GM12878 (cell line): Measurements from ENCODE around the gene PRSS27. TPM values are rescaled to one million over a fixed set of nuclear protein-coding genes. Genes with fewer than 3 reads are reported as not detected.

Experiments used
- ATAC-seq: fragments of 200-7000 bp; cut with Tn5 transposase; 3 replicates; pipeline ENCODE4 v1.9.1; 2020; ENCODE audit warnings: mild to moderate bottlenecking, moderate library complexity
- BruUV-seq: library from RNA; stranded (reverse); fragments of 400-500 nt; replicated peaks from 2 replicates; lab custom pipeline; 2021; lab: Mats Ljungman, UMichigan
- CTCF ChIA-PET: fragments of 300-600 bp; sonication (Branson Sonifier 250); formaldehyde crosslinking; extraction: SDS; loops from one replicate; lab custom pipeline; 2021; ENCODE audit warnings: inconsistent platforms; lab: Yijun Ruan, JAX
- POLR2A ChIA-PET: fragments of 350-600 bp; formaldehyde crosslinking; extraction: SDS; loops from one replicate; lab custom pipeline; 2021; ENCODE audit warnings: inconsistent platforms; lab: Charles Lee
- RAD21 ChIA-PET: fragments of 300-600 bp; sonication (Branson Sonifier 250); formaldehyde crosslinking; loops from one replicate; lab custom pipeline; 2023; ENCODE audit warnings: antibody characterized with exemption; ENCODE audit not compliant: unreplicated experiment; lab: Charles Lee
- SMC1A ChIA-PET: fragments of 300-600 bp; sonication (Branson Sonifier 250); formaldehyde crosslinking; loops from one replicate; lab custom pipeline; 2023; ENCODE audit not compliant: unreplicated experiment, uncharacterized antibody; lab: Charles Lee
- DNase-seq: peaks from one replicate; pipeline ENCODE4 v3.0.0-alpha.2; 2011; ENCODE audit warnings: low read depth, low spot score
- FAIRE-seq: peaks from 3 replicates; lab custom pipeline; 2011; peaks lifted over from hg19 to GRCh38; lab: Jason Lieb, UNC
- H2AFZ ChIP-seq: 2 replicates; pipeline ENCODE4 v1.6.0; 2011; ENCODE audit warnings: low read depth, low read length, control low read depth; ENCODE audit not compliant: control insufficient read depth
- H3K27ac ChIP-seq: 2 replicates; pipeline ENCODE4 v1.5.1; 2011; ENCODE audit warnings: control low read depth; ENCODE audit not compliant: control insufficient read depth, insufficient read depth
- H3K27me3 ChIP-seq, 2 experiments: replicated peaks in 1 of 2; 2 replicates each; pipeline versions ENCODE4 v1.6.0 to v1.6.1; 2011; ENCODE audit warnings: low read length in 1 of 2; ENCODE audit not compliant: control insufficient read depth in 2 of 2, insufficient read depth in 2 of 2
- H3K36me3 ChIP-seq, 2 experiments: 2 replicates each; pipeline ENCODE4 v1.5.1; 2011; ENCODE audit warnings: low read length in 1 of 2; ENCODE audit not compliant: control insufficient read depth in 2 of 2, insufficient read depth in 2 of 2
- H3K4me1 ChIP-seq: 2 replicates; pipeline ENCODE4 v1.6.1; 2011; ENCODE audit warnings: mild to moderate bottlenecking, low read length, moderate library complexity, mixed read lengths; ENCODE audit not compliant: control insufficient read depth, insufficient read depth
- H3K4me2 ChIP-seq: 2 replicates; pipeline ENCODE4 v1.6.0; 2011; ENCODE audit warnings: control low read depth; ENCODE audit not compliant: control insufficient read depth, insufficient read depth
- H3K4me3 ChIP-seq: fragments of 200-600 bp; sonication (generic); 2 replicates; pipeline ENCODE4 v1.5.1; 2016
- H3K79me2 ChIP-seq: 2 replicates; pipeline ENCODE4 v1.6.0; 2011; ENCODE audit warnings: low read length; ENCODE audit not compliant: control insufficient read depth, insufficient read depth
- H3K9ac ChIP-seq: 2 replicates; pipeline ENCODE4 v1.8.0; 2011; ENCODE audit warnings: low read length, control low read depth, mixed read lengths; ENCODE audit not compliant: control insufficient read depth, insufficient read depth
- H3K9me3 ChIP-seq: replicated peaks from 3 replicates; pipeline ENCODE4 v1.5.1; 2011; ENCODE audit warnings: mild to moderate bottlenecking, low read length; ENCODE audit not compliant: control insufficient read depth, insufficient read depth
- H4K20me1 ChIP-seq: 2 replicates; pipeline ENCODE4 v1.6.0; 2011; ENCODE audit not compliant: control insufficient read depth, insufficient read depth
- CBX3 ChIP-seq: fragments of 200-600 bp; sonication (generic); IDR thresholded peaks from 2 replicates; pipeline ENCODE4 v1.6.1; 2016; ENCODE audit warnings: low read depth, borderline replicate concordance
- CEBPB ChIP-seq, 2 experiments: fragments of 150-350 bp in 1 of 2; IDR thresholded peaks; 2 replicates each; pipeline ENCODE4 v1.6.1; 2012 to 2014; ENCODE audit warnings: low read depth in 2 of 2, low read length in 2 of 2, borderline replicate concordance in 1 of 2, inconsistent platforms in 1 of 2
- CREB1 ChIP-seq: IDR thresholded peaks from 2 replicates; pipeline ENCODE4 v1.6.1; 2012; ENCODE audit warnings: low read depth, mild to moderate bottlenecking, inconsistent platforms
- KAT2A ChIP-seq: conservative IDR thresholded peaks from 2 replicates; pipeline ENCODE4 v1.6.1; 2011; ENCODE audit warnings: low read depth, low read length; ENCODE audit not compliant: control insufficient read depth
- MTA2 ChIP-seq: fragments of 450-650 bp; IDR thresholded peaks from 2 replicates; pipeline ENCODE4 v1.6.1; 2016; ENCODE audit warnings: low read depth, mild to moderate bottlenecking, moderate library complexity
- NBN ChIP-seq: fragments of 450-650 bp; IDR thresholded peaks from 2 replicates; pipeline ENCODE4 v1.6.1; 2016
- PAX5 ChIP-seq: IDR thresholded peaks from 2 replicates; pipeline ENCODE4 v1.6.1; 2011; ENCODE audit warnings: low read depth, low read length, borderline replicate concordance
- POU2F2 ChIP-seq: IDR thresholded peaks from 3 replicates; pipeline ENCODE4 v1.6.1; 2011; ENCODE audit warnings: low read depth, mild to moderate bottlenecking, low read length, borderline replicate concordance
- RAD51 ChIP-seq: fragments of 450-650 bp; IDR thresholded peaks from 2 replicates; pipeline ENCODE4 v1.6.1; 2016; ENCODE audit warnings: moderate library complexity, mild to moderate bottlenecking, inconsistent platforms
- SIX5 ChIP-seq: IDR thresholded peaks from 2 replicates; pipeline ENCODE4 v1.6.1; 2011; ENCODE audit warnings: mild to moderate bottlenecking, low read depth, low read length, moderate library complexity; ENCODE audit not compliant: severe bottlenecking
- SPI1 ChIP-seq: IDR thresholded peaks from 2 replicates; pipeline ENCODE4 v1.6.1; 2011; ENCODE audit warnings: low read depth, mild to moderate bottlenecking, low read length, moderate library complexity, borderline replicate concordance; ENCODE audit not compliant: insufficient read depth
- SREBF2 ChIP-seq: IDR thresholded peaks from 2 replicates; pipeline ENCODE4 v1.6.1; 2012; ENCODE audit warnings: mild to moderate bottlenecking, low read length
- TARDBP ChIP-seq: IDR thresholded peaks from 2 replicates; pipeline ENCODE4 v1.6.1; 2016; ENCODE audit warnings: borderline replicate concordance
- WGBS: methylation state at CpG from one replicate; pipeline ENCODE4 v1.1.6; 2016; ENCODE audit warnings: low lambda C conversion rate; ENCODE audit not compliant: insufficient replicate concordance, insufficient coverage; ENCODE audit errors: missing lambda C conversion rate; 5-methylcytosine and 5-hydroxymethylcytosine counted together
- in situ Hi-C: fragments of 300-500 bp; cut with MboI; formaldehyde crosslinking; loops from 9 replicates; pipeline ENCODE4 v1.14.3; 2018; ENCODE audit warnings: mixed read lengths
- intact Hi-C: fragments of 100-400 bp; cut with micrococcal nuclease; formaldehyde crosslinking; loops from one replicate; pipeline ENCODE4 v1.14.2; 2022; ENCODE audit not compliant: unreplicated experiment
- polyA plus RNA-seq, 11 experiments: library from polyadenylated mRNA; depleted of rRNA in 4 of 11; unstranded in 6 of 11; stranded (reverse) in 5 of 11; fragments of >200 nt; fragmentation: Nextera tagmentation in 4 of 11; fragmentation: Illumina TruSeq in 1 of 11; extraction: Ambion mirVana in 4 of 11; extraction: Trizol in 1 of 11; gene quantifications; 1 replicate in 1 of 11; 2 replicates in 10 of 11; pipeline versions ENCODE4 v1.2.1 to v1.2.3, GENCODE V29; 2011 to 2016; ENCODE audit warnings: inconsistent platforms in 2 of 11, missing spikeins in 2 of 11, low read depth in 1 of 11
- total RNA-seq, 4 experiments: library from RNA; depleted of rRNA in 3 of 4; stranded (reverse); fragments of >200 nt in 3 of 4; fragmentation: Illumina TruSeq in 1 of 4; extraction: Trizol in 1 of 4; gene quantifications; 2 replicates each; pipeline versions ENCODE4 v1.2.1 to v1.2.3, GENCODE V29; 2013 to 2021
- TF ChIP-seq, protein P1 (sequence below): fragments of 450-650 bp; IDR thresholded peaks from 2 replicates; pipeline ENCODE4 v1.6.1; 2017; ENCODE audit warnings: borderline replicate concordance
- TF ChIP-seq, protein P2 (sequence below): fragments of 450-650 bp; conservative IDR thresholded peaks from 2 replicates; pipeline ENCODE4 v1.6.1; 2017; ENCODE audit warnings: mild to moderate bottlenecking, moderate library complexity
- TF ChIP-seq, protein P3 (sequence below): fragments of 450-650 bp; IDR thresholded peaks from 2 replicates; pipeline ENCODE4 v1.6.1; 2016; ENCODE audit warnings: mild to moderate bottlenecking
- TF ChIP-seq, protein P4 (sequence below): fragments of 450-650 bp; formaldehyde crosslinking; IDR thresholded peaks from 2 replicates; pipeline ENCODE4 v1.4.0; 2022; ENCODE audit warnings: mild to moderate bottlenecking, moderate library complexity

Gene PRSS27
- total and polyA plus RNA-seq, 10 of the 15 experiments (the other 5 are each of a cell fraction or from before 2014, with no cell fraction given), result 0.18 to 1.8 (median 0.51) TPM; not detected in 2

DNA sequence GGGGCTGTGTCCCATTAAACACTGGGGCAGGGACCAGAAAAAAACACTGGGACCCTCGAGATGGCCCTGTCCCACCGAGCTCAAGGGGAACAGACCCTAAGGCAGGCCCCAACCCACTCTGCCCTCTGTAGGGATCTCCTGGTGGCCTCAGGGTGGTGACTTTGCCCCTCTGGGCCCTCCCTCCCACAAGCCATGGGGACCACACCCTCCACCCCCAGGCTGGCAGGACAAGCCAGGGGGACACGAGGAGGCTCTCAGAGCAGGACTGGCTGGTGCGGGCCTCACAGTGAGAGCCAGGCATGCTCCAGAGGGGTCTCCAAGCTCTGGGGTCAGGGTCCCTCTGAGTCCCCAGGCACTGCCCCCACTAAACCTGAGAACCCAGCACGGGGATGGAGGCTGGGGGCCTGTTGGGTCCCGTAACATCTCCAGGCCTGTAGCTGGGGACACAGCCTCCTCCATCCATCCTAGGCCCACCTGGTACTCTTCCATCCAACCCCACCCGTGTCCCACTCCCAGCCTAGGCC, 17.9 kb upstream of the PRSS27 start:
- Histone ChIP-seq H3K27ac (no peak overlapping the region), H3K4me3 (no peak overlapping the region), H3K4me2 (no peak overlapping the region), H3K27me3 (no peaks in the 10 kb centered on the region), H3K79me2 (no peaks in the 10 kb centered on the region), H3K4me1 (no peaks in the 10 kb centered on the region), H3K9me3 (no peaks in the 10 kb centered on the region), H3K36me3 (no peaks in the 10 kb centered on the region), H2AFZ (no peak overlapping the region), H4K20me1 (no peaks in the 10 kb centered on the region), H3K9ac (no peak overlapping the region)
- TF ChIP-seq SPI1 (no peak), NBN (no peak), TARDBP (no peak), KAT2A (no peak), MTA2 (no peak), POU2F2 (no peak), RAD51 (no peak), SREBF2 (no peak), CEBPB (IDR thresholded peaks at IDR 0.05; ENCODE audit: borderline replicate concordance in 1 of 2, low read depth in 2 of 2, low read length in 2 of 2) (no peak), PAX5 (no peak), CBX3 (no peak), SIX5 (no peak), CREB1 (no peak)
- TF ChIP-seq, protein P1, sequence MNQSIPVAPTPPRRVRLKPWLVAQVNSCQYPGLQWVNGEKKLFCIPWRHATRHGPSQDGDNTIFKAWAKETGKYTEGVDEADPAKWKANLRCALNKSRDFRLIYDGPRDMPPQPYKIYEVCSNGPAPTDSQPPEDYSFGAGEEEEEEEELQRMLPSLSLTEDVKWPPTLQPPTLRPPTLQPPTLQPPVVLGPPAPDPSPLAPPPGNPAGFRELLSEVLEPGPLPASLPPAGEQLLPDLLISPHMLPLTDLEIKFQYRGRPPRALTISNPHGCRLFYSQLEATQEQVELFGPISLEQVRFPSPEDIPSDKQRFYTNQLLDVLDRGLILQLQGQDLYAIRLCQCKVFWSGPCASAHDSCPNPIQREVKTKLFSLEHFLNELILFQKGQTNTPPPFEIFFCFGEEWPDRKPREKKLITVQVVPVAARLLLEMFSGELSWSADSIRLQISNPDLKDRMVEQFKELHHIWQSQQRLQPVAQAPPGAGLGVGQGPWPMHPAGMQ, result no peak
- TF ChIP-seq, protein P2, sequence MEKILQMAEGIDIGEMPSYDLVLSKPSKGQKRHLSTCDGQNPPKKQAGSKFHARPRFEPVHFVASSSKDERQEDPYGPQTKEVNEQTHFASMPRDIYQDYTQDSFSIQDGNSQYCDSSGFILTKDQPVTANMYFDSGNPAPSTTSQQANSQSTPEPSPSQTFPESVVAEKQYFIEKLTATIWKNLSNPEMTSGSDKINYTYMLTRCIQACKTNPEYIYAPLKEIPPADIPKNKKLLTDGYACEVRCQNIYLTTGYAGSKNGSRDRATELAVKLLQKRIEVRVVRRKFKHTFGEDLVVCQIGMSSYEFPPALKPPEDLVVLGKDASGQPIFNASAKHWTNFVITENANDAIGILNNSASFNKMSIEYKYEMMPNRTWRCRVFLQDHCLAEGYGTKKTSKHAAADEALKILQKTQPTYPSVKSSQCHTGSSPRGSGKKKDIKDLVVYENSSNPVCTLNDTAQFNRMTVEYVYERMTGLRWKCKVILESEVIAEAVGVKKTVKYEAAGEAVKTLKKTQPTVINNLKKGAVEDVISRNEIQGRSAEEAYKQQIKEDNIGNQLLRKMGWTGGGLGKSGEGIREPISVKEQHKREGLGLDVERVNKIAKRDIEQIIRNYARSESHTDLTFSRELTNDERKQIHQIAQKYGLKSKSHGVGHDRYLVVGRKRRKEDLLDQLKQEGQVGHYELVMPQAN, result no peak
- TF ChIP-seq, protein P3, sequence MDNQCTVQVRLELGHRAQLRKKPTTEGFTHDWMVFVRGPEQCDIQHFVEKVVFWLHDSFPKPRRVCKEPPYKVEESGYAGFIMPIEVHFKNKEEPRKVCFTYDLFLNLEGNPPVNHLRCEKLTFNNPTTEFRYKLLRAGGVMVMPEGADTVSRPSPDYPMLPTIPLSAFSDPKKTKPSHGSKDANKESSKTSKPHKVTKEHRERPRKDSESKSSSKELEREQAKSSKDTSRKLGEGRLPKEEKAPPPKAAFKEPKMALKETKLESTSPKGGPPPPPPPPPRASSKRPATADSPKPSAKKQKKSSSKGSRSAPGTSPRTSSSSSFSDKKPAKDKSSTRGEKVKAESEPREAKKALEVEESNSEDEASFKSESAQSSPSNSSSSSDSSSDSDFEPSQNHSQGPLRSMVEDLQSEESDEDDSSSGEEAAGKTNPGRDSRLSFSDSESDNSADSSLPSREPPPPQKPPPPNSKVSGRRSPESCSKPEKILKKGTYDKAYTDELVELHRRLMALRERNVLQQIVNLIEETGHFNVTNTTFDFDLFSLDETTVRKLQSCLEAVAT, result no peak
- TF ChIP-seq, protein P4, sequence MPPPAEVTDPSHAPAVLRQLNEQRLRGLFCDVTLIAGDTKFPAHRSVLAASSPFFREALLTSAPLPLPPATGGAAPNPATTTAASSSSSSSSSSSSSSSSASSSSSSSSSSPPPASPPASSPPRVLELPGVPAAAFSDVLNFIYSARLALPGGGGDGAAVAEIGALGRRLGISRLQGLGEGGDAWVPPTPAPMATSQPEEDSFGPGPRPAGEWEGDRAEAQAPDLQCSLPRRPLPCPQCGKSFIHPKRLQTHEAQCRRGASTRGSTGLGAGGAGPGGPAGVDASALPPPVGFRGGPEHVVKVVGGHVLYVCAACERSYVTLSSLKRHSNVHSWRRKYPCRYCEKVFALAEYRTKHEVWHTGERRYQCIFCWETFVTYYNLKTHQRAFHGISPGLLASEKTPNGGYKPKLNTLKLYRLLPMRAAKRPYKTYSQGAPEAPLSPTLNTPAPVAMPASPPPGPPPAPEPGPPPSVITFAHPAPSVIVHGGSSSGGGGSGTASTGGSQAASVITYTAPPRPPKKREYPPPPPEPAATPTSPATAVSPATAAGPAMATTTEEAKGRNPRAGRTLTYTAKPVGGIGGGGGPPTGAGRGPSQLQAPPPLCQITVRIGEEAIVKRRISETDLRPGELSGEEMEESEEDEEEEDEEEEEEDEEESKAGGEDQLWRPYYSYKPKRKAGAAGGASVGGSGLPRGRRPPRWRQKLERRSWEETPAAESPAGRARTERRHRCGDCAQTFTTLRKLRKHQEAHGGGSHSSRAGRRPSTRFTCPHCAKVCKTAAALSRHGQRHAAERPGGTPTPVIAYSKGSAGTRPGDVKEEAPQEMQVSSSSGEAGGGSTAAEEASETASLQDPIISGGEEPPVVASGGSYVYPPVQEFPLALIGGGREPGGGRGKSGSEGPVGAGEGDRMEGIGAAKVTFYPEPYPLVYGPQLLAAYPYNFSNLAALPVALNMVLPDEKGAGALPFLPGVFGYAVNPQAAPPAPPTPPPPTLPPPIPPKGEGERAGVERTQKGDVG, result no peak
- no peak for DNase-seq
- no peak for FAIRE-seq
- 32% methylated on average over 6 of the region's 7 CpGs for WGBS
- no TSS peak for BruUV-seq
- in situ Hi-C loops, result no loop called here
- CTCF ChIA-PET, result no interaction called here
- POLR2A ChIA-PET, result no interaction called here
- SMC1A ChIA-PET, result no interaction called here
- intact Hi-C loops, result no loop called here
- ATAC-seq, result no peak
- RAD21 ChIA-PET, result no interaction called here
